ENCODE data around the gene ACTMAP.
A peak's percentile ranks its signal among the peaks of the same experiment; 100 is the strongest.
"Not testable (repeated sequence)": the region's sequence is repeated elsewhere in the genome, so short reads cannot be mapped to it uniquely, and the experiment has no call there.

ACTMAP gene, protein sequence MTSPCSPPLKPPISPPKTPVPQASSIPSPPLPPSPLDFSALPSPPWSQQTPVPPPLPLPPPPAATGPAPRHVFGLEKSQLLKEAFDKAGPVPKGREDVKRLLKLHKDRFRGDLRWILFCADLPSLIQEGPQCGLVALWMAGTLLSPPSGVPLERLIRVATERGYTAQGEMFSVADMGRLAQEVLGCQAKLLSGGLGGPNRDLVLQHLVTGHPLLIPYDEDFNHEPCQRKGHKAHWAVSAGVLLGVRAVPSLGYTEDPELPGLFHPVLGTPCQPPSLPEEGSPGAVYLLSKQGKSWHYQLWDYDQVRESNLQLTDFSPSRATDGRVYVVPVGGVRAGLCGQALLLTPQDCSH

DNA sequence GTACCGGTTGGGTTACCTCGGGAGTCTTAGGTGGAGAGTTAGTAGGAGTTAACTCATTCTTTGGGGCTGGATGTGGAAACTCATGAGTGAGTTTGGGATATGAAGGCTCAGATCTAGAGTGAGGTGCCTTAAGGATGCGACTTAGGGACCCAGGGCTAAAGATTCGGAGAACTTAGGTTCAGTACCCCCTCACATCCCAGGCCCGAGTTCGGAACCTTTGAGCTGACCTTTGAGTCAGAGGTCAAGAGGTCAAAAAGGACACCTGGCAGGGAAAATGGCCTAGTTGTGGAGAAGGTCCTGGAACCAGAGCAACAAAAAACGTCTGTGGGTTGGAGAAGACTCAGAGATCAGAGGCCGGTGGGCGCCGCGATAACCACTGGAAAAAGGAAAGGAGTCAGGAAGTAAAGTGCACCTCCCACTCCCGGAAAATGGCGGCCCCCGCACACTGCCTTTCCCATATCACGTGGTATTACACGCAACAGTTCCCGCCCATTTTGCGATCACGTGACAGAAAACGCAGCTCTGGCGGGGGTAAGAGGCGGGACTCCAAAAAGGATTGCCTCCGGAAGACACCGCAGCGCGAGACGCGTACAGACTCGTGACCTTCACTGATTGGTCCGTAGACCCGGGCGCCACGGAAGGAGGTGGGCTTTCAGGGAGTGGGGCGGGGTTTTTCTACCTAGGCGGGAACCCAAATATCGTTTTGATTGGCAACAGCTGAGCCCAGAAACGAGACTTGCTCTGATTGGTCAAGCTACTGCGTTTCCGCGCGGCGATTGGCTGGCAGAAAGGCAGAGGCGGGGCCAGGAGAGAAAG is at the start of gene ACTMAP:
Gene ACTMAP, minus strand, starts transcription at position 420 of the 816 bp plus-strand sequence. CDS start 674 bp downstream, outside the sequence.
- peak; percentile 98 for DNase-seq

DNA sequence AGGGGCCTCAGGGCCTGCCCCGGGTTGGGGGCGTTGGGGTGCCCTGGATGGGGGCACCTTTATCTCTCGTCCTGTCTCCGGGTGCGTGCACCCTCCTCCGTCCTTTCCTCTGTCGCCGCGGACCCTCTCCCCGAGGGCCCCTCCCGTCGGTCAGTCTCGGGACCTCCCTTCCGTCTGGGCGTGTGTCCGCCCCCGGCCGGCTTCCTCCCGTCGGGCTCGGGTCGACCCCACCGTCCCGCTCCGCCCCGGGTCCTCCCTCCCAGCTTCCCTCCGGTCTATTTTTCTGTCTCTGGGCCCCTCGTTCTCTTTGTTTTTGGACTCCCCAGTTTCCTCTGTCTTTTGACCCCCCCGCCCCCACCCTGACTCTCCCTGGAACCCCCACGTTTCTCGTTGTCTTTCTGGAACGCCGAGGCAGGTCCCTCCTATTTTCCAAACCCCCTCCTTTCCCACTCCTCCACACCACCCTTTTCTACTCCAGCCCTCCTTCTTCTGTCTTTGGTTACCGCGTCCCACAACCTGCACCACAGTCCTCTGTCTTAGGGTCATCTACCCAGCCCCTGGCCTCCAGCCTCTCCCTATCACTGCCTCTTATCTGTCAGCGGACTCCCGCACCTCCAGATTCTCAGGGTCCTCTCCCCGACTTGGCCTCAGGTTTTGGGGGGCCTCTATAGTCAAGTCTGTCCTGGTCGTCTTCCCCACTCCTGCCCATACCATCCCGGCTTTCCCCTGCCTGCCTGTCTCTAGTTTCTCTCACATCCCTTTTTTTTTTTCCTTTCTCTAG is 49.5 kb upstream of the ACTMAP start:
- peak; percentile 77 for DNase-seq

DNA sequence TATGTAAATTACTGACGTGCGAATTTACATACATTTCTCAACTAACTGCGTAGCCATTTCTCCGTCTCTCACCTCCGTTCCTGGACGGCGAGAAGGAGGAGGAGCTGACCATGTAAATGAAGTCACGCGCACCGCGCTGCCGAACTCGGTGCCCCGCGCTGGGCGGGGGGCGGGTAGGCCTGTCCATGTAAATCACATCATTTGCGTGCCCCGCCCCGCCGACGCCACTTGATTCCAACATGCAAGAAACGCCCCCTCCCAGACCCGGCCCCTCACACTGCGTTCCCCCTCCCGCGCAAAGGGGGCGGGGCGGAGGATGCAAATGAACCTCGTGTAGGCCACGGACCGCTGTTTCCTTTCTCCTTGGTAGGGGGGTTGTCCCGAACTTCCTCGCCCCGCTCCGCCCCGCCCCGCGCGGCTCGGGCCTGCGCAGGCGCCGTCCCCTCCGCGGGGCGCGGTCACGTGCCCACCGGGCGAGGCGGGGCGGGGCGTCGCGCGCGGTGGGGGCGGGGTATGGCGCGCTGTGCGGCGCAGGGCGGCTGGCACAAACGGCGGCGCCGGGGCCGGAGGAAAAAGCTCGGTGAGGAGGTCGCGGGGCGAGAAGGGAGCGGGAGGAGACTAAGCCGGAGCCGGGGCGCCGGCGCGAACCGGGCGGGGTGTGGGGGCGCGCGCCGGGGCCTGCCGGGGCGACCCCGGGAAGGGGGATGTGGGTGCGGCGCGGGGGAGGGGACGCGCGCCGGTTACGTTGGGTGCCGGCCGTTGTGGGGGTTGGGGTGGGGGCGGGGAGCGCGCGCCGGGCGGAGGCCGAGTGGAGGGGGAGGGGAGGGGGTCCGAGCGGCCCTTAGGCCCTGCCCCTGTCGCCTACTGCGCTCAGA is 48.6 kb upstream of the ACTMAP start, which contains the start of gene EGLN2:
Gene EGLN2, plus strand, starts transcription at position 509 of the 875 bp plus-strand sequence. CDS start 1,382 bp downstream, outside the sequence.
- DNase-seq: peak; percentile 100

DNA sequence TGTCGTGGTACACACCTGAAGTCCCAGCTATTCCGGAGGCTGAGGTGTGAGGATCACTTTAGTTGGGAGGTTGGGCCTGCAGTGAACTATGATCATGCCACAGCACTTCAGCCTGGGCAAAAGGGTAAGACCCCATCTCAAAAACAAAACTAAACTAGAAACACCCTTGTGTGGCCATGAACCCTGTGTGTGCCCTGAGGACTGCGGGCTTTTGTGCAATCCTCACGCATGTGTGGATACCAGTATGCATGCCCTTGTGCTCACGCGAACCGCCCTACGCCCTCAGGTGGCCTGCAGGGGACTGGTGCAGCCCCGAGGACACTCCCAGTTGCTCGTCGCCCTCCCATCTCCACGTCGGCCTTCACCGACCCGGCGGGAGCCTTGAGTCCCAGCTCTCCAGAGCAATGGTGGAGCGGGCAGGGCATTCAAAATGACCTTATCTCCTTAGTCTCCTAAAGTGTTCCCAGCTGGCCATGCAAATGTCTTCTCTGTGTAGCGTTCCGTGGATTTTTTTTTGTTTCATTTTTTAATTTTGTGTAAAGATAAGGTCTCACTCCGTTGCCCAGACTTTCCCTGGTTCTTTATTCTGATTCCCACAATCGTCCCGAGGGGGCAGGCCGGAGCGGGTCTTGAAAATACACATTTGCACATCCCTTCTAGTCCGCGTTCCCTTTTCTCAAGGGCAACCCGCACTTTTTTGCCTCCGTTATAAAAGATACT is 47.8 kb upstream of the ACTMAP start:
- peak; percentile 82 for DNase-seq

DNA sequence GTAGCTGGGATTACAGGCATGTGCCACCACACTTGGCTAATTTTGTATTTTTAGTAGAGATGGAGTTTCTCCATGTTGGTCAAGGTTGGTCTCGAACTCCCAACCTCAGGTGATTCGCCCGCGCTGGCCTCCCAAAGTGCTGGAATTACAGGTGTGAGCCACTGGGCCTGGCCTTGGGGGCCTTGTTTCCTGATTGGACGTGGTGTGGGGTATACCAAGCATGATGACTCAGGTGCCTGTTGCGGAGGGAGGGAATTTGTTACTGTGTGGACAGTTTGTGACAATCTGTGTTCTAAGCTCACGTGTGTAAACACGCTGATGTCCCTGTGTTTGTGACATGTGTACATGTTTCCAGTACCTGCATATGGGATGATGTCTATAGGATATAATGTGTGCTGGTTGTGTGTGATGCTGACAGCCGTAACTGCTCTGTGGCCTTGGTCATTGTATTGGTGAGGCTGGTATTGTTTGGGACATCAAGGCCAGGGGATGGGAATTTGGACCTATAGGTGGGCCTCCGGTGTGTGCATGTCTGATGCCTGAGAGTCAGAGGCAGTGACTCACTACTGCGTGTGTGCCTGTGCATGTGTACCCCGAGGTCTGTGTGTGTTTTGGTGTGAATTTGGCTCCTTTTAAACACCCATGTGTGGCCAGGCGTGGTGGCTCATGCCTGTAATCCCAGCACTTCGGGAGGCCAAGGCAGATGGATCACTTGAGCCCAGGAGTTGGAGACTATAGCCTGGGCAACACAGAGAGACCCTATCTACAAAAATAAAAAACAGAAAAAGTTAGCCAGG is 47.1 kb upstream of the ACTMAP start:
- DNase-seq: no peak

DNA sequence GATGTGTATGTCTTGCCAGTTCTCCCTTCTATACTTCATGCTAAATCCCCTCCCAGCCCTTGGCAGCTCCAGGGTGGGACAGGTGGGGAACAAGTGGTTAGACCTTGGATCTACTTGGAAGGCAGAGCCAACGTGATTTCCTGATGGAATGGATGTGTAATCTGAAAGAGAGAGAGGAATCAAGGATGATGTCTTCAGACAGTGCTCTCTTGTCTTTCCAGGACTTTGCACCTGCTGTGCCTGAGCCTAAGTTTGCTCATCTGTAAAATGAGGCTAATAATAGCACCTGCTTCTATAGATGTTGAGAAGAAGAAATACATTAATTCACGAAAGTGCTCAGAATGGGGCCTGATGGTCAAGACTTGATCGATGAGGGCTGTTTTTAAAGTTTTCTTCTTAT is 41.7 kb upstream of the ACTMAP start:
- no peak for DNase-seq

DNA sequence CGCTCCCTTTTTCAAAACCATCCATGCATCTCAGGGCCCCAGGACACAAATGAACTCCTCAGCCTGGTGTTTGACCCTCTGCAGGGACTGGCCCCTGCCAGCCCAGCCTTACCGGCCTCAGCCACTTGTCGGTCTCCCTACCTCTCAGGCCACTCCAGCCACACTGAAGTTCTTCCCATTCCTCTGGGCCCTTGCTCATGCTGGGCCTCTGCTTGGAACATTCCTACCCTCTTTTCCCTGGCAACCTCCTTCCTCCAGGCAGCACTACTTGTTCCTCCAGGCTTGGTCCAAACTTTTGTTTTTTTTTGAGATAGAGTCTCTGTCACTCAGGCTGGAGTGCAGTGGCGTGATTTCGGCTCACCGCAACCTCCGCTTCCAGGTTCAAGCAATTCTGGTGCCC is 41.1 kb upstream of the ACTMAP start:
- DNase-seq: no peak

DNA sequence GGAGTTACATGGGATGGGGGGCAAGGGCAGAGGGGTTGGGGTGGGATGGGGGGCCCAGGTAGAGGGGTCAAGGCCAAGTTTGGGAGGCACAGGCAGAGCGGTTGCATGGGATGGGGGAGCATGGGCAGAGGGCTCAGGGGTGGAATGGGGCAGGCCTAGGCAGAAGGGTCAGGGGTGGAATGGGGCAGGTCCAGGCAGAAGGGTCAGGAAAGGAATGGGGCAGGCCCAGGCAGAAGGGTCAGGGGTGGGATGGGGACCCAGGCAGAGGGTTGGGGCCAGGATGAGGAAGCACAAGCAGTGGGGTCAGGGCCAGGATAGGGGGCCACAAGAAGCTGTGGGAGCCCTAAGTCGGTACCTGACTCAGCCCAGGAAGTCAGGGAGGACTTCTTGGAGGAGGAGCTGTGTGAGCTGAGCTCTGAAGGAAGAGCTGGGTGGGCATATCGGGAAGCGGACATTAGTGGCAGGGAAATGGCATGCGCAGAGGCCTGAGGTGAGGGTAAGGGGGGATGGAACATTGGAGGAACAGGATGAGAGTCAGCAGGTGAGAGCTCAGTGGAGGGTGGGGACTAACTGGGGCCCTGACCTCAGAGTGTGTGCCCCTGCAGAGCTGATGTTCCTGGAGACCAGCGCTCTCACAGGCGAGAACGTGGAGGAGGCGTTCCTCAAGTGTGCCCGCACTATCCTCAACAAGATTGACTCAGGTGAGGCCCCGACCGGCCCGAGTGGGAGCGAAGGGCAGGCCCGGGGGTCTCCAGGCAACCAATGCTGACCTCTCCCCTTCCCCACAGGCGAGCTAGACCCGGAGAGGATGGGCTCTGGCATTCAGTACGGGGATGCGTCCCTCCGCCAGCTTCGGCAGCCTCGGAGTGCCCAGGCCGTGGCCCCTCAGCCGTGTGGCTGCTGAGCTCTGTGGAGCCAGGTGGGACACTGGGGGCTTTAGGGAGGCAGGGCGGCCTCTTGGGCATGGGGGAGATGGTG is 36.1 kb upstream of the ACTMAP start:
- no peak for DNase-seq

DNA sequence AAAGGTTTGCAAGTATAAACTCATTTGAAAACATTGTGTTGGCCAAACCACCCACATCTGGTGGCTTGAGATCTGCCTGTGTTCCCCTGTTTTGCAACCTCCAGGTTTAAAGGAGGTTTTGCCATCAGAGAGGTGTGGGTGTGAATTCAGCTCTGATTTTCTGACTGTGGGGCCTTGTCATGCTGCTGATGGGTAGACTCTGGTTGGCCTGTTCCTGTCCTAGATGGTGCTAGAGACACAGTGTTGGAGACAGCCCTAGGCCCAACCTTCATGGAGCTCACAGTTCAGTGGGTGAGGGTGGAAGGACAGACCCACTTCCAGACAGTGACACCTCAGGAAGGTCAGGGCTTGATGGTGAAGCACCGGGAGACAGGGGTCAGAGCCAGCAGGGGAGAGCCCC is 35.2 kb upstream of the ACTMAP start:
- DNase-seq: no peak

DNA sequence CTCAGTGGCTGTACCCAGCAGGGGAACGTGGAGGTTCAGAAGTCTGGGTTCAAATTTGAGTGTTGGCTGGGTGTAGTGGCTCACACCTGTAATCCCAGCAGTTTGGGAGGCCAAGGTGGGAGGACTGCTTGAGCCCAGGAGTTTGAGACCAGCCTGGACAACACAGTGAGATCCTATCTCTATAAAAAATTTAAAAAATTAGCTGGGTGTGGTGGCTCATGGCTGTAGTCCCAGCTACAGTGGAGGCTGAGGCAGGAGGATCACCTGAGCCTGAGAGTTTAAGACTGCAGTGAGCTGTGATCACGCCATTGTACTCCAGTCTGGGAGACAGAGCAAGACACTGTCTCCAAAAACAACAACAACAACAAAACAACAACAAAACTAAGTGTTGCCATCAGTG is 33.9 kb upstream of the ACTMAP start:
- DNase-seq: not testable (repeated sequence)

DNA sequence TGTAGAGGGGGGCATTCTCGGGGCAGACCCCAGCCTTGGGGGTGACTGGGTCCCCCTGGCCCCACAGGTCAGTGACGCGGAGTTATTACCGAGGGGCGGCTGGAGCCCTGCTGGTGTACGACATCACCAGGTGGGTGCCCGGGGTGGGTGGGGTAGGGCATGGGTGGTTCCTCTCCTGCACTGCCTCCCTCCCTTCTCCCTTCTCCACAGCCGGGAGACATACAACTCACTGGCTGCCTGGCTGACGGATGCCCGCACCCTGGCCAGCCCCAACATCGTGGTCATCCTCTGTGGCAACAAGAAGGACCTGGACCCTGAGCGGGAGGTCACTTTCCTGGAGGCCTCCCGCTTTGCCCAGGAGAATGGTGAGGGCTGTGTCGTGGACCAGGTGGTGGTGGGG is 33.4 kb upstream of the ACTMAP start:
- no peak for DNase-seq

DNA sequence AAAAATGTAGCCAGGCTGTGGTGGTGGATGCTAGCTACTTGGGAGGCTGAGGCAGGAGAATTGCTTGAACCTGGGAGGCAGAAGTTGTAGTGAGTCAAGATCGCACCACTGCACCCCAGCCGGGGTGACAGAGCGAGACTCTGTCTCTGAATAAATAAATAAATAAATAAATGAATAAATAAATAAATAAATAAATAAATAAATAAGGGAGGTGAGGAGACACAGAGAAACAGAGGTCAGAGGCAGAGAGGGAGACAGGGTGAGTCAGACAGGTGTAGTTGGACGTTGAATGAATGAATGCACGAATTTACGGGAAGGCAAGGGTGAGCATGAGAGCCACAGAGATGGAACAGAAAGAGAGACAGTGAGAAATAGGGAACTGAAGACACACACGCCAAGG is 30.9 kb upstream of the ACTMAP start:
- DNase-seq: no peak

DNA sequence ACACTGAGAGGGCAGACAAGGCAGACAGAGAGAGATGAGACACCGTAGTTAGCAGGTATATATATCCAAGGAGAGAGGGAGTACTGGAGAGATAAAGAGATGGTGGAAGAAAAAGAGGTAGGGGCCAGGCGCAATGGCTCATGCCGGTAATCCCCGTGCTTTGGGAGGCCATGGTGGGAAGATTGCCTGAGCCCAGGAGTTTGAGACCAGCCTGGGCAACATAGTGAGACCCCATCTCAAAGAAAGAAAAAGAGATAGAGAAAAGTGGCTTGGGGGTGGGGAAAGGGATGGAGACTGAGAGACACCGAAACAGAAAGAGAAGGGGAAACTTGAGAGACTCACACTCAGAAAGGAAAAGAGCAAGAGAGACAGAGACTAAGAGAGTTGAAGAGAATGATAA is 30.3 kb upstream of the ACTMAP start:
- no peak for DNase-seq

DNA sequence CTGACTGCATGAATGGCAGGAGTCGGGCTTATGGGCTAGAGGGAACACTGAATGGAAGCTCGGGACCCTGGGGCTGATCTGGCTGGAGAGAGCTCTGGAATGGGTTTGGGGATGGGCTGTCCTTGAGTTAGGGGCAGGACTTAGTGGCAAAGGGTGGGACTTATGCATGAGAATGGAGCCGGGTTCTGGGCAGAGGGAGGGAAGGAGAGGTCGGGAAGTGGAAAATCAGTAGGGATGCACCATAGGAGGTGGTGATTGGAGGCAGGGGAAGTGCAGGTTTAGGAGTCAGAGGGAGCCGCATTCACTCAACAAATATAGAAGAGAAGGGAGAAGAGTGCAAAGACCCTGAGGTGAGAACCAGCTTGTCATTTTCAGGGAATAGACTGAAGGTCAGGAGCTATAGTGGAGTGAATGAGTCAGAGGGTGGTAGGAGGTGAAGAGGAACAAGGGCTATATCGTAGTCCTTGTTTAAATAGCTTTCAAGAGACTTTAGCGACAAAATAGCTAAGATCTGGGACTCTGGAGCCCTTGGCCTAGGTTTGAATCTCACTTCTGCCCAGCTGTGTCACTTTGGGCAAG is 28.5 kb upstream of the ACTMAP start:
- DNase-seq: no peak

DNA sequence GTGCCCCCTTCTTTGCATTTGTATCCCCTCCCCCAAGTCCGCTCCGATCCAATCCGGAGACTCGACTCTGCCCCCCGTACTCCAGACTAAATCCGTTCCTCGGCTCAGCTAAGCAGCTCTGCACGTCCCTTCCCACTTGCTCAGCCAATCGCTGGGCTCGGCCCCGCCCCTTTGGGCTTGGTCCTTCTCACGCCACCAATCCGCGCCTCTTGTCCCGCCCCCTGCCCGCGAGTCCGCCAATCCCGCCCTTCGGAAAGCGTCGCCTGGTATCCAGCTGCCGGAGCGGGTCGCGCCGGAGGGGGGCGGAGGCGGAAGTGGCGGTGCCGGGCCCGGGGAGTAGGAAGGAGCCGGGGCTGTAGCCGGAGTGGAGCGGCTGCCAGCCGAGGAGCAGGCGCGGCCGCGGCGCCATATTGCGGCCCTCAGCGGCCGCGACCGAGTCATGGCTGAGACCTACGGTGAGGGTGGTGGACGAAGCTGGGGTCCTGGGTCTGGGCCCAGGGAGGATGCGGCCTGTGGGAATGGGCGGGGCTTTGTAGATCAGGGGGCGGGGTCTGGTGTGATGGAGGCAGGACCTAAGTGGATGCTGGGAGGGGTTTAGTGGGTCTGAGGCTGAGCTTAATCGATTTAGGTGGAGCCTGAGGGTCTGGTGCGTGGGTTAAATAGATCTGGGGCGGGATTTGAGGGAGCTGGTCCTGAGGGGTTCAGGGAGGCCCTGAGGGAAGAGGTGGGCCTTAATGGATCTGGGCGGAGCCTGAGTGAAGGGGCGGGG is 27.8 kb upstream of the ACTMAP start, which contains the start of gene RAB4B:
Gene RAB4B, plus strand, starts transcription at position 311 of the 769 bp plus-strand sequence. Its CDS starts 129 bp downstream, at position 440.
- peak; percentile 99 for DNase-seq

DNA sequence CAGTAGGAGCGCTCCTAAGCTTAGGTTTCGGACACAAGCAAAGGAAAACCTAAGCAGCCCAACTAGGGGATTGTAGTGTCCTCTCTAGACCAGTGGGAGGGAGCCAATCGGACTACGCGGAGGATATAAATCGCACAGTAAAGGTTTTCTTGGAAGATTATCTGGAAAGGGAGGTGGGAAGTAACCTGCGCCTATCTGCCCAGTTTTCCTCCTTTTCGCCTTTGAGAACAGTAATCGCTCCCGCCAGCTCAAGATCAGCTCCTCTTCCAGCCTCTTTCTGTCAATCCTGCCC is 27.3 kb upstream of the ACTMAP start:
- no peak for DNase-seq

DNA sequence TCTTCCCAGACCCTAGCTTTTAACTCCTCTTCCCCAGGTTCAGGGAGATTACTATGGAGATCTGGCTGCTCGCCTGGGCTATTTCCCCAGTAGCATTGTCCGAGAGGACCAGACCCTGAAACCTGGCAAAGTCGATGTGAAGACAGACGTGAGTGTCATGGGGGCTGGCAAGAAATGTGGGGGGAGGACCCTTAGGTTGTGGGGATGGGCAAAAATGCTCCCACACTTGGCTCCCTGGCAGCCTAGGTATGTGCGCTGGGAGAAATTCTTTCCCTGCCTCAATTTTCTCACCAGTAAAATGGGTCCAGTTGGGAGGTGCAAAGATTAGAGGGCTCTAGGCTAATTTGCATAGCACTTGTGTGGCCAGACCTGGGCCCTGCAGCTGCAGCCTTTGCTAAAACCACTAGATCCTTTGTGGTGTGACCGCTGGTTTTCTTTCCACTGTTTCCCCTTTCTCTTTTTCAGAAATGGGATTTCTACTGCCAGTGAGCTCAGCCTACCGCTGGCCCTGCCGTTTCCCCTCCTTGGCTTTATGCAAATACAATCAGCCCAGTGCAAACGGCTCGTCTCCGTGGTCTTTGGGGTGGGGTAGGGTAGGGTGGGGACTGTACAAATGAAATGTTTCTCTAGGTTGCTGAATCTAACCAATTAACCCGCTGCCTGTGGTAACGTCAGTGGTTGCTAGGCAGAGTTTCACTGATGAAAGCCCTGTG is 26.8 kb upstream of the ACTMAP start:
- DNase-seq: peak; percentile 87

DNA sequence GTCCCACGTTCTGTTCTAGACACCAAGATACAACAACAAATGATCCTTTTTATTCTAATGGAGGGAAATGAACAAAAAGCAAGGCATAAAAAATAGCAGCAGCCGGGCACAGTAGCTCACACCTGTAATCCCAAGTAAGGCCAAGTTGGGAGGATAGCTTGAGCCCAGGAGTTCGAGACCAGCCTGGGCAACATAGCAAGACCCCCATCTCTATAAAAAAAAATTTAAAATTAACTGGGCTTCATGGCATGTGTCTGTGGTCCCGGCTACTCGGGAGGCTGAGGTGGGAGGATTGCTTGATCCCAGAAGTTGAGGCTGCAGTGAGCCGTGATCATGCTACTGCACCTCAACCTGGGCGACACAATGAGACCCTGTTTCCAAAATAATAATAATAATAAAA is 26.1 kb upstream of the ACTMAP start:
- DNase-seq: no peak
